Heart left ventricle (tissue), 13 donors: ENCODE data around the gene C2CD4B.

Source experiments
- CTCF ChIP-seq, 12 donors: fragments of 200-600 bp; sonication (generic) in 4 of 12; IDR thresholded peaks; one replicate each; pipeline versions ENCODE4 v1.5.0 to v1.8.0; 2018 to 2022; ENCODE audit warnings: antibody characterized with exemption in 12 of 12, mild to moderate bottlenecking in 5 of 12
- POLR2A ChIP-seq, 2 donors: fragments of 450-650 bp; IDR thresholded peaks; one replicate each; pipeline ENCODE4 v1.6.1; 2017; ENCODE audit warnings: antibody characterized with exemption in 2 of 2, mild to moderate bottlenecking in 2 of 2, moderate library complexity in 2 of 2
- donor health status: ischemic (EF 13 %, LVEDD 7.1; RV severe dilation, severe dysfunction).
- donor health status: DM: no; HTN: yes; CAD: no.
- donor health status: DM: no; HTN: no; CAD: no.
- donor health status: ischemic (EF 25% LVEDD 6.9; RV normal size, moderate dysfunction).
- donor health status: ischemic (EF 25% LVEDD 5.7; RV mildly dilated, moderate dysfunction).
- donor health status: ischemic (EF 35%, LVEDD 5.7; RV mildly dilated, moderate dysfunction).
- donor health status: nonischemic (EF 11% LVEDD 7.7; RV severe dilation, severe dysfunction).
- donor health status: DM: yes; HTN: yes; CAD: no.
- donor health status: PGD.
- donor health status: ischemic (EF 29% LVEDD 5.4; RV normal size, mild dysfunction).
- donor health status: nonischemic (EF 23%, LVEDD 6.1; RV moderate dilation, normal function).

- TF ChIP-seq CTCF (IDR thresholded peaks at IDR 0.05), result no peak
- no peak for TF ChIP-seq POLR2A (IDR thresholded peaks at IDR 0.05)
Measured at GRCh38 chr15:62186578-62186977, 21.5 kb upstream of the C2CD4B start.
